ENCODE data around the gene CKAP5. TPM values are rescaled to one million over a fixed set of nuclear protein-coding genes. Genes with fewer than 3 reads are reported as not detected.

Gene CKAP5
- total and polyA plus RNA-seq, 2 experiments from 2014 or later, result 67.9 to 120 TPM

GRCh38 chr11:46886211-46886610 is 40.1 kb upstream of the CKAP5 start:
- Histone ChIP-seq H3K4me2 (no peak overlapping the region), H3K27me3 (ENCODE audit: insufficient read depth) (no peaks in the 10 kb centered on the region), H2AFZ (no peak overlapping the region), H3F3A (replicated peaks; ENCODE audit: low read depth) (no peaks in the 10 kb centered on the region), H3K79me2 (replicated peaks; ENCODE audit: insufficient read depth) (no peaks in the 10 kb centered on the region), H3K9me2 (ENCODE audit: insufficient read depth) (no peaks in the 10 kb centered on the region), H3K4me1 (ENCODE audit: insufficient read depth) (no peaks in the 10 kb centered on the region), H4K20me1 (replicated peaks; ENCODE audit: insufficient read depth) (no peaks in the 10 kb centered on the region; the same call in 1 of the 2 replicates), H3K36me3 (ENCODE audit: insufficient read depth) (peaks cover 38% of the 10 kb centered on the region), H3K4me3 (no peak overlapping the region), H3K27ac (ENCODE audit: low read depth) (no peak overlapping the region)
- Mint-ChIP-seq H3K4me3 (no peak overlapping the region), H3K27me3 (ENCODE audit: insufficient read depth, low read depth, poor library complexity) (no peaks in the 10 kb centered on the region), H3K4me1 (peaks cover 2% of the 10 kb centered on the region; the same call in 1 of the 3 replicates), H3K9me3 (no peaks in the 10 kb centered on the region), H3K27ac (no peak overlapping the region), H3K36me3 (ENCODE audit: low read depth) (peaks cover 70% of the 10 kb centered on the region)
- ATAC-seq (no peak), DNase-seq (ENCODE audit: low spot score) (no peak)
- TF ChIP-seq ETS1 (IDR thresholded peaks at IDR 0.05) (no peak), CTCF (conservative IDR thresholded peaks at IDR 0.05; ENCODE audit: low read depth in 2 of 2) (no peak), ZNF331 (CRISPR knock-in tag; IDR thresholded peaks at IDR 0.05; ENCODE audit: low read depth) (no peak), CREB1 (CRISPR knock-in tag; IDR thresholded peaks at IDR 0.05; ENCODE audit: low read depth) (no peak), POLR2AphosphoS5 (IDR thresholded peaks at IDR 0.05; ENCODE audit: low read depth) (no peak), ZNF114 (CRISPR knock-in tag; IDR thresholded peaks at IDR 0.05) (no peak), EZH2 (IDR thresholded peaks at IDR 0.05; ENCODE audit: low read depth, unreplicated experiment) (no peak), REST (IDR thresholded peaks at IDR 0.05; ENCODE audit: unreplicated experiment) (no peak), STAT1 (IDR thresholded peaks at IDR 0.05; ENCODE audit: unreplicated experiment) (no peak), EZH2phosphoT487 (IDR thresholded peaks at IDR 0.05; ENCODE audit: unreplicated experiment) (no peak), NANOG (IDR thresholded peaks at IDR 0.05; ENCODE audit: borderline replicate concordance) (no peak), JUNB (IDR thresholded peaks at IDR 0.05; ENCODE audit: unreplicated experiment) (no peak)

All from GM23338 (cell line).